NCI-H2171 (cell line): Measurements from ENCODE around the gene RPS13.
"Not testable (repeated sequence)": the region's sequence is repeated elsewhere in the genome, so short reads cannot be mapped to it uniquely, and the experiment has no call there.

ENCODE experiments used
- DNase-seq: peaks from one replicate; lab custom pipeline; 2025; lab: John Stamatoyannopoulos, UW

The RPS13 gene

DNA sequence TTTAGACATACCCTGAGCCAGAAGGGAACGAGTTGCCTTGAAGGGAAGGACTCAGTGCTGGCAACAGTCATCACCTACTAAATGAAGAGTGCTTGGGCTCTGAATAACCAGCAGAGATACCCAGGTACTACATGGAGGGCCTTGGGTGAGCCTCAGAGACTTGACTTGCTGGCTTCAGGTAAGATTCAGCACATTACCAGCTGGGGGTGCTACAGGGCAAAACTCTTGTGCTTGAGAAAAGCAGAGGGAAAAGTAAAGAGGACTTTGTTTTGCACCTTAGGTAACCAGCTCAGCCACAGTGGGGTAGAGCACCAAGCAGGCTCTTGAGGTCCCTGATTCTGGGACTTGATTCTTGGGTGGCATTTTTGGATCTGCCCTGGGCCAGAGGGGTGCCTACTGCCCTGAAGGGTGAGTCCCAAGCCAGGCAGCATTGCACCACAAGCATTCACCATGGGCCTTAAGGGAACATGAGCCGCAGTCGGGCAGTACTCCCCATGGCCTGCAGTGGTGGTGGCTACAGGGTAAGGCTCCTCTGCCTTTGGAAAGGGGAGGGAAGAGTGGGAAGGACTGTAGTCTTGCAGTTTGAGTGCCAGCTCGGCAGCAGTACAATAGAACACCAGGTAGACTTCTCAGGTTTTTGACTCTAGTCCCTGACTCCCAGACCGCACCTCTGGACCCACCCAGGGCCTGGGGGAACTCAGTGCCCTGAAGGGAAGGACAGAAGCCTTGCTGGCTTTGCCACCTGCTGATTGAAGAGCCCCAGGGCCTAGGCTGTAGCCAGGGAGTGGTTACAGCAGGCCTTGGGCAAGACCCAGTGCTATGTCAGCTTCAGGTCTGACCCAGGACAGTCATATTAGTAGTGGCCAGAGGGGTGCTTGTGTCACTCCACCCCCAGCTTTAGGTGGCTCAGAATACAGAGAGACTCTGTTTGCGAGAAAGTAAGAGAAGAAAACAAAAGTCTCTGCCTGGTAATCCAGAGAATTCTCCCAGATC, 40.5 kb downstream of the RPS13 start:
- no peak for DNase-seq

DNA sequence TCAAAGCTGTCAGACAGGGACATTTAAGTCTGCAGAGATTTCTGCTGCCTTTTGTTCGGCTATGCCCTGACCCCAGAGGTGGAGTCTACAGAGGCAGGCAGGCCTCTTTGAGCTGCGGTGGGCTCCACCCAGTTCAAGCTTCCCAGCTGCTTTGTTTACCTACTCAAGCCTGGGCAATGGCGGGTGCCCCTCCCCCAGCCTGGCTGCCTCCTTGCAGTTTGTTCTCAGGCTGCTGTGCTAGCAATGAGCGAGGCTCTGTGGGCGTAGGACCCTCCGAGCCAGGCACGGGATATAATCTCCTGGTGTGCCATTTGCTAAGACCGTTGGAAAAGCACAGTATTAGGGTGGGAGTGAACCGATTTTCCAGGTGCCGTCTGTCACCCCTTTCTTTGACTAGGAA, 43.4 kb downstream of the RPS13 start:
- DNase-seq = not testable (repeated sequence)

DNA sequence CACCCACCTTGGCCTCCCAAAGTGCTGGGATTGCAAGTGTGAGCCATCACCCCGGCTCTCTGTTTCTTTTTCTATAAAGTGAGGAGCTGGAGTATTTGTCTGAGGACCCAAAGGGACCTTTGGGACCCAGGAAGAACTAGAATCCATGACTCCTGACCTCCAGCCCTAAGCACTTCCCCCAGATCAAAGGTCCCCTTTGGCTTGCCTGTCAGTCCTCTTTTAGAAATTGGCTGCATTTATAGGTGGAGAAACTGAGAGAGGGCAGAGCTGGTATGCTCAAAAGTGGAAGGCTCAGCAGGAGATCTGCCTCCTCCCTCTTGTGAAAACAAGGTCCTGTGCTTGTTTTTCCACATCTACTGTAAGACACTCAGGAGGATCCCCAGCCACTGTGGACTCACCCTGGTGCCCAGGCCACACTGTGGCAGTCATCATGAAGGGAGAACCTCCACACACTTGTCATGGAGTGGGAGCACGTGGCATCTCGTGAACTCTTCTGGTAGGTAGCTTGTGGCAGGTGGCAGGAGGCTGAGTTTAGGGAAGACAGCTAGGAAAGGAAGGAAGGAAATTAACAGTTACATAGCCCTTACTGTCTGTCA, 50.9 kb downstream of the RPS13 start:
- DNase-seq = no peak

DNA sequence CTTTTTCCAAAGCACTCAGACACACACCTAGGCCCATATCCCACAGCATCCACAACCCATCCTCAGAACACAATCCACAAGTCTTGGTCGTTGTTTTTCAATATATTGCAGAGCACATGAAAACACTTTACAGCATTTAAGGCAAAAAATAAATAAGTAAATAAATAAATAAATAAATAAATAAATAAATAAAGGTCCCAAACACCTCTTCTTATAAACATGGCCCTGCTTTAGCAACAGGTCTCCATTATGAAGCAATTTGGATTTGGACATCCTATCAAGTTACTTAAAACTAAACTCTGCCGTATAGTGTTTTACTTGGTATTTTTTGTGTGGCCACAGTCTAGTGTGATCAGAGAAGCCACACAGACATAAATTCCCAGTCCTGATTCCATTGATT, 52.5 kb downstream of the RPS13 start:
- DNase-seq = no peak
